ENCODE results near the gene LARP1.
A peak's percentile ranks its signal among the peaks of the same experiment; 100 is the strongest.

Gene LARP1

GRCh38 chr5:154784856-154785255, 29.7 kb downstream of the LARP1 start:
- no CpG with 5 or more reads among the region's 2 CpGs for WGBS (ENCODE audit: extremely low coverage, insufficient coverage, insufficient read length)

GRCh38 chr5:154786414-154786813, 31.2 kb downstream of the LARP1 start:
- Histone ChIP-seq H3K79me2 (ENCODE audit: control insufficient read depth, insufficient read depth, low read length, poor library complexity) (peaks cover 39% of the 10 kb centered on the region), H2AK5ac (ENCODE audit: low read length) (no peak overlapping the region), H4K12ac (ENCODE audit: low read depth, low read length) (no peak overlapping the region), H2BK5ac (ENCODE audit: low read depth, low read length, poor library complexity) (no peak overlapping the region), H3K4me2 (ENCODE audit: low read length) (no peak overlapping the region), H3K4me3 (ENCODE audit: low read depth, low read length) (no peak overlapping the region), H3K9me3 (ENCODE audit: insufficient read depth, low read depth, low read length) (peaks cover 2% of the 10 kb centered on the region), H3K18ac (ENCODE audit: low read length) (no peak overlapping the region), H3K27me3 (ENCODE audit: insufficient read depth, low read length) (no peaks in the 10 kb centered on the region), H3K36me3 (ENCODE audit: control insufficient read depth in 1 of 2, insufficient read depth in 2 of 2, low read length in 2 of 2) (peaks cover 10% of the 10 kb centered on the region in 2 experiments), H3K14ac (ENCODE audit: low read length) (no peak overlapping the region), H2BK12ac (ENCODE audit: low read length) (no peak overlapping the region), H3K4me1 (ENCODE audit: control insufficient read depth in 1 of 2, insufficient read depth in 2 of 2, low read length in 2 of 2) (peaks cover 8 to 24% of the 10 kb centered on the region in 2 experiments), H3K4ac (ENCODE audit: low read depth, low read length) (peak overlapping the region; percentile 74), H2BK120ac (ENCODE audit: insufficient read depth, low read length, poor library complexity) (no peak overlapping the region), H4K8ac (ENCODE audit: low read depth, low read length) (no peak overlapping the region), H3K23ac (ENCODE audit: low read length) (no peak overlapping the region), H2AFZ (ENCODE audit: insufficient read depth, low read length, poor library complexity) (no peak overlapping the region), H3K27ac (ENCODE audit: low read depth, low read length) (no peak overlapping the region), H3K9ac (ENCODE audit: low read length) (no peak overlapping the region), H4K91ac (ENCODE audit: low read depth, low read length) (no peak overlapping the region), H3K79me1 (ENCODE audit: low read length) (no peaks in the 10 kb centered on the region)
- WGBS (ENCODE audit: extremely low coverage, insufficient coverage, insufficient read length) = no CpG with 5 or more reads among the region's 2 CpGs
- no peak for DNase-seq

More at GRCh38 chr5:154784856-154785255, 29.7 kb downstream of the LARP1 start:
- H2AFZ ChIP-seq (ENCODE audit: insufficient read depth, low read length, poor library complexity) = no peak overlapping the region
- no peak overlapping the region for H4K8ac ChIP-seq (ENCODE audit: low read depth, low read length)
- peaks cover 2% of the 10 kb centered on the region for H3K9me3 ChIP-seq (ENCODE audit: insufficient read depth, low read depth, low read length)
- peaks cover 12 to 25% of the 10 kb centered on the region in 2 experiments for H3K4me1 ChIP-seq (ENCODE audit: control insufficient read depth in 1 of 2, insufficient read depth in 2 of 2, low read length in 2 of 2)
- H3K27ac ChIP-seq (ENCODE audit: low read depth, low read length) = no peak overlapping the region
- peaks cover 48% of the 10 kb centered on the region for H3K79me2 ChIP-seq (ENCODE audit: control insufficient read depth, insufficient read depth, low read length, poor library complexity)
- H3K14ac ChIP-seq (ENCODE audit: low read length) = no peak overlapping the region
- H3K18ac ChIP-seq (ENCODE audit: low read length) = no peak overlapping the region
- no peak overlapping the region for H2BK120ac ChIP-seq (ENCODE audit: insufficient read depth, low read length, poor library complexity)
- no peak overlapping the region for H3K9ac ChIP-seq (ENCODE audit: low read length)
- no peak overlapping the region for H4K91ac ChIP-seq (ENCODE audit: low read depth, low read length)
- no peak overlapping the region for H4K12ac ChIP-seq (ENCODE audit: low read depth, low read length)
- no peak overlapping the region for H2AK5ac ChIP-seq (ENCODE audit: low read length)
- H3K4me3 ChIP-seq (ENCODE audit: low read depth, low read length) = no peak overlapping the region
- H3K36me3 ChIP-seq (ENCODE audit: control insufficient read depth in 1 of 2, insufficient read depth in 2 of 2, low read length in 2 of 2) = peaks cover under 1 to 3% of the 10 kb centered on the region in 2 experiments
- no peaks in the 10 kb centered on the region for H3K79me1 ChIP-seq (ENCODE audit: low read length)
- H3K4me2 ChIP-seq (ENCODE audit: low read length) = no peak overlapping the region
- peak overlapping the region; percentile 65 for H3K4ac ChIP-seq (ENCODE audit: low read depth, low read length)
- no peak for DNase-seq
- no peak overlapping the region for H2BK5ac ChIP-seq (ENCODE audit: low read depth, low read length, poor library complexity)
- H3K27me3 ChIP-seq (ENCODE audit: insufficient read depth, low read length) = no peaks in the 10 kb centered on the region
- no peak overlapping the region for H3K23ac ChIP-seq (ENCODE audit: low read length)
- H2BK12ac ChIP-seq (ENCODE audit: low read length) = no peak overlapping the region

- Histone ChIP-seq H3K79me2 (ENCODE audit: control insufficient read depth, insufficient read depth, low read length, poor library complexity) (peaks cover 29% of the 10 kb centered on the region), H3K4me2 (ENCODE audit: low read length) (no peak overlapping the region), H4K12ac (ENCODE audit: low read depth, low read length) (no peak overlapping the region), H3K4ac (ENCODE audit: low read depth, low read length) (peak overlapping the region; percentile 71), H2BK120ac (ENCODE audit: insufficient read depth, low read length, poor library complexity) (no peak overlapping the region), H3K23ac (ENCODE audit: low read length) (no peak overlapping the region), H3K18ac (ENCODE audit: low read length) (no peak overlapping the region), H3K27me3 (ENCODE audit: insufficient read depth, low read length) (no peaks in the 10 kb centered on the region), H2BK5ac (ENCODE audit: low read depth, low read length, poor library complexity) (no peak overlapping the region), H2AK5ac (ENCODE audit: low read length) (no peak overlapping the region), H3K9me3 (ENCODE audit: insufficient read depth, low read depth, low read length) (peaks cover 2% of the 10 kb centered on the region), H4K8ac (ENCODE audit: low read depth, low read length) (no peak overlapping the region), H3K9ac (ENCODE audit: low read length) (no peak overlapping the region), H3K27ac (ENCODE audit: low read depth, low read length) (no peak overlapping the region), H4K91ac (ENCODE audit: low read depth, low read length) (no peak overlapping the region), H3K4me3 (ENCODE audit: low read depth, low read length) (peak overlapping the region; percentile 13), H3K4me1 (ENCODE audit: control insufficient read depth in 1 of 2, insufficient read depth in 2 of 2, low read length in 2 of 2) (peaks cover 3 to 12% of the 10 kb centered on the region in 2 experiments), H2BK12ac (ENCODE audit: low read length) (no peak overlapping the region), H3K36me3 (ENCODE audit: control insufficient read depth in 1 of 2, insufficient read depth in 2 of 2, low read length in 2 of 2) (peaks cover 19 to 26% of the 10 kb centered on the region in 2 experiments), H3K79me1 (ENCODE audit: low read length) (no peaks in the 10 kb centered on the region), H2AFZ (ENCODE audit: insufficient read depth, low read length, poor library complexity) (peak overlapping the region; percentile 5), H3K14ac (ENCODE audit: low read length) (no peak overlapping the region)
- DNase-seq = no peak
- WGBS (ENCODE audit: extremely low coverage, insufficient coverage, insufficient read length) = no CpG with 5 or more reads among the region's 5 CpGs
Observed at GRCh38 chr5:154788212-154788611, 33.0 kb downstream of the LARP1 start.

- no peak overlapping the region for H3K4me2 ChIP-seq (ENCODE audit: low read length)
- H3K36me3 ChIP-seq (ENCODE audit: control insufficient read depth in 1 of 2, insufficient read depth in 2 of 2, low read length in 2 of 2) = peaks cover 27 to 40% of the 10 kb centered on the region in 2 experiments
- no peak overlapping the region for H2BK5ac ChIP-seq (ENCODE audit: low read depth, low read length, poor library complexity)
- no peak overlapping the region for H4K8ac ChIP-seq (ENCODE audit: low read depth, low read length)
- no CpG with 5 or more reads among the region's 3 CpGs for WGBS (ENCODE audit: extremely low coverage, insufficient coverage, insufficient read length)
- H3K9ac ChIP-seq (ENCODE audit: low read length) = no peak overlapping the region
- H3K79me2 ChIP-seq (ENCODE audit: control insufficient read depth, insufficient read depth, low read length, poor library complexity) = peaks cover 15% of the 10 kb centered on the region
- no peak overlapping the region for H2BK120ac ChIP-seq (ENCODE audit: insufficient read depth, low read length, poor library complexity)
- no peak overlapping the region for H3K23ac ChIP-seq (ENCODE audit: low read length)
- no peak overlapping the region for H3K14ac ChIP-seq (ENCODE audit: low read length)
- H2AFZ ChIP-seq (ENCODE audit: insufficient read depth, low read length, poor library complexity) = no peak overlapping the region
- no peak overlapping the region for H4K12ac ChIP-seq (ENCODE audit: low read depth, low read length)
- H2BK12ac ChIP-seq (ENCODE audit: low read length) = no peak overlapping the region
- H3K4me3 ChIP-seq (ENCODE audit: low read depth, low read length) = no peak overlapping the region
- H3K27ac ChIP-seq (ENCODE audit: low read depth, low read length) = no peak overlapping the region
- H3K4ac ChIP-seq (ENCODE audit: low read depth, low read length) = no peak overlapping the region
- H3K18ac ChIP-seq (ENCODE audit: low read length) = no peak overlapping the region
- no peak overlapping the region for H2AK5ac ChIP-seq (ENCODE audit: low read length)
- no peak for DNase-seq
- peaks cover 2% of the 10 kb centered on the region for H3K79me1 ChIP-seq (ENCODE audit: low read length)
- H3K9me3 ChIP-seq (ENCODE audit: insufficient read depth, low read depth, low read length) = no peaks in the 10 kb centered on the region
- H3K27me3 ChIP-seq (ENCODE audit: insufficient read depth, low read length) = no peaks in the 10 kb centered on the region
- peaks cover 14 to 15% of the 10 kb centered on the region in 2 experiments for H3K4me1 ChIP-seq (ENCODE audit: control insufficient read depth in 1 of 2, insufficient read depth in 2 of 2, low read length in 2 of 2)
- no peak overlapping the region for H4K91ac ChIP-seq (ENCODE audit: low read depth, low read length)
Observed at GRCh38 chr5:154791535-154791934, 36.4 kb downstream of the LARP1 start.
